Right renal cortex interstitium (tissue), 3 donors: ENCODE measurements around the gene GRIK4. TPM values are rescaled to one million over a fixed set of nuclear protein-coding genes. Genes with fewer than 3 reads are reported as not detected.

Source experiments
- DNase-seq, 3 donors: peaks; one replicate each; pipeline ENCODE4 v3.0.0-alpha.2; 2013; ENCODE audit warnings: low read depth in 3 of 3, low spot score in 2 of 3
- polyA plus RNA-seq, 3 donors: library from polyadenylated mRNA; unstranded; fragments of 120-200 nt; gene quantifications; one replicate each; pipeline ENCODE4 v1.2.1, GENCODE V29; 2013; ENCODE audit not compliant: insufficient read length in 3 of 3

The GRIK4 gene
- polyA plus RNA-seq, 3 donors, result 0.93 to 1.3 (median 1.1) TPM

- DNase-seq, result no peak
Measured at GRCh38 chr11:120626791-120627190, 115.2 kb downstream of the GRIK4 start.

GRCh38 chr11:120627327-120628163 lies 116.0 kb downstream of the GRIK4 start:
- DNase-seq, result no peak

- DNase-seq, result no peak
Measured at GRCh38 chr11:120629407-120630080, 118.0 kb downstream of the GRIK4 start.

- DNase-seq, result no peak
Measured at GRCh38 chr11:120630122-120630521, 118.6 kb downstream of the GRIK4 start.

DNA sequence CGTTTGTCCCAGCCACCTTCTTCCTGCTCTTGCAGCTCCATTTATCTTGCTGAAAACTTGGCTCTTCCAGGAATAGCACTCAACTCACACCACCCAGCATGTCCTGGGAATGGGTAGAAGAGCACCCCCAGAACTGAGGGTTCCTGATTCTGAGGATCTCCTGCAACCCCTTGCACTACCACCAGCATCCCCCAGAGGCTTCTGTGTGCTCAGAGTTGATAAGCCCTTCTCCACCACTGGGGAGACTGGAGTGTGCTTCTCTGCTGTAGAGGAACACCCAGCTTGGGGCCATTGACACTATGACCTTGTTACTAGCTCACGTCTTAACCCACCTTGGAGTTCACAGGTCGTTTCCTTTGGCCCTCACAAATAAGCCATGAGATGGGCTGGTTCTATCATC lies 121.0 kb downstream of the GRIK4 start:
- DNase-seq, result no peak

GRCh38 chr11:120633616-120634393 lies 122.3 kb downstream of the GRIK4 start:
- no peak for DNase-seq

GRCh38 chr11:120634706-120635105 lies 123.2 kb downstream of the GRIK4 start:
- no peak for DNase-seq

GRCh38 chr11:120635136-120635810 lies 123.7 kb downstream of the GRIK4 start:
- DNase-seq, result no peak

DNA sequence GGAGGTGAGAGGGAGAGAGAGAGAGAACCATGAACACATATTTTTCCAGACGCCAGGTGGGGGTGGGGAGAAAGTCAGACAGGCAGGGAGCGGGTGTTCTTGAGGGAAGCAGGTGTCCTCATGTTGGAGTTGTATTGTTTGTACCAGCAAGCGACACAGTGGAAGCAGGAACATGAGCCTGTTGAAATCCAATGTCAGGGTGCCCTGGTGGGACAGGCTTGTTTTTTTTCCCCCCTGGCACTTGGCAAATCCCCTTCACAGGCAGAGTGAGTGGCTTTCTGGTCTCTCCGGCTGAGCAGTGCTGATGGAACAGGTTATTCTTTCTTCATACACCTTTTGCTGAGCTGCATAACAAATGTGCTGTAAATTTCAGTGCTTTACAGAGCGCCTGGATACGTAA lies 125.6 kb downstream of the GRIK4 start:
- no peak for DNase-seq

DNA sequence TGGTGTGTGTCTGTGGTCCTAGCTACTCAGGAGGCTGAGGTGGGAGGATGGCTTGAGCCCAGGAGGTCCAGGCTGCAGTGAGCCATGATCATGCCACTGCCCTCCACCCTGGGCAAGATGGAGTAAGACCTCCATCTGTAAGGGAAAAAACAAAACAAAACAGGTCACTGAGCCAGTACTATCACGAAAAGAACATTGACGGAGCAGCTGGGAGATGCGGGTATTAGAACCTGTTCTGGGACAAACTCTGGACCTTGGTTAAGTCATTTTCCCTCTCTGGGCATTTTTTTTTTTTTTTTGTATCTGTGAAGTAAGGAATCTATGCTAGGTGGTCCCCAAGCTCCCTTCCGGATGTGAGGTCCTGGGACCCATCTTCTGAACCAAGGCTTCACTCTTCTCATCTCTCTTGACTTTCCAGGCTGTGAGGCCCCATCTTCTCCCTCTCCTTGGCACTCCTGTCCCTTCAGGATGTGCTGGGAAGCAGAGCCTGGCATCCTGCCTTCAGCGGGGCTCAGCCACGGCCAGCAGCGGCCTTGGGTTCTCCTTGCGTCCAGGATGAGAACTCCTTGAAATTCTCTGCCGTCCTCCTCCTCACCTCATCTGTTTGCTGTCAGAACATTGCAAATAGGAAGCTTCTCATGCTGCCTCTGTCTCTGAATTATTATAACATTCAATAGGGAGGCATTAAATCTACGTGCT lies 130.8 kb downstream of the GRIK4 start:
- DNase-seq, result no peak

- DNase-seq, result no peak
Measured at GRCh38 chr11:120643284-120643683, 131.7 kb downstream of the GRIK4 start.

GRCh38 chr11:120645639-120646038 lies 134.1 kb downstream of the GRIK4 start:
- peak in 2 of 3 donors; percentile 47 to 72 for DNase-seq

DNA sequence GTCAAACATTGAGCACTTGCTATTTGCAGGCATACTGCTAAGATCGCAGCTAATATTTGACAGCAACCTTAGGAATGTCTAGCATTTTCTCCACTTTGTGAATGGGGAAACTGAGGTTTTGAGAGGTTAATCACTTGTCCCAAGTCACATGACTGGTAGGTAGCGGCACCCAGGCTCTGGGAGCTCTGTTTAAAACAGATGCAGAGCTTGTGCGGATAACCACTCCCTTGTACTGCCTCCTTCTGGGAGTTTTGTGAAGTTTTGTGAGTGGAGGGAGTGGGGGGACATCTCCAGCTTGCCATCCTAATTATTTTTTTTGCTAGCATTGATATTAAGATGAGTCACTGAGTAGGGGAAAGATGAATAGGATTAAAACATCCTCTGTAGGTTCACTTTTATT lies 134.7 kb downstream of the GRIK4 start:
- DNase-seq, result no peak

GRCh38 chr11:120647681-120648080 lies 136.1 kb downstream of the GRIK4 start:
- no peak for DNase-seq

DNA sequence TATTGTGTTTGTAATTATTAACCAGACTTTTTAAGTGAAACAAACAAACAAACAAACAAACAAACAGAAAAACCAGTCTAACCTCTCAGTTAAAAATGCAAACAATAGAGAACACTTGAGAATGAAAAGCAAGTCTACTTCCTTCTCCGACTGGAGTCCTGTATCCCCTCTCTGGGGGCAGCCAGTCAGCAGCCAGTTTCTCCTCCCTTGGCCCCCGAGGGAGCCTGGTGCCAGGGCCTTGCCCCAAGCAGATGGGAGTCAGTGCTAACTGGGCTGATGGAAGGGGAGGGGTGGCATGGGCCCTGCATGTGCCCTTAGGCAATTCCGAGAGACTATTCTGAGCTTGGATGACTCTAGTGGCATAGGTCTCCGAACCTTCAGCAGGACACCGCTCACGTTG lies 137.2 kb downstream of the GRIK4 start:
- no peak for DNase-seq

DNA sequence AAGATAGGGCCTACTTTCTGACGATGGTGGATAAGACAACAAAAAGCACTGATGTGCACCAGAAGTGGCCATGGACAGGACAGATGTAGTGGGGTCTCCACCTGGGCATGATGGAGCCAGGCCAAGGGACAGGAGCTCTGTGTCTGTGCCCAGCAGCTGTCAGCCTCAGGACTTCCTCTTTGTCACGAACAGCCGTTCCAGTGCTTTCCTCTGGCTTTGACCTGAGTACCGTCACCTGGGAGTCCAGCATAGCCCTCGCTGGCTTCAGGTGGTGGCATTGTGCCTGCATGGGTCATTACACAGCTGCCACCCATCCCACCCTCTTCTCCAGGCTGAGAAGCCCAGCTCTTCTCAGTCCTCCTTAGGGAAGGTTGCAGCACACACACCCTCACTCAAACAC lies 137.8 kb downstream of the GRIK4 start:
- DNase-seq, result no peak

DNA sequence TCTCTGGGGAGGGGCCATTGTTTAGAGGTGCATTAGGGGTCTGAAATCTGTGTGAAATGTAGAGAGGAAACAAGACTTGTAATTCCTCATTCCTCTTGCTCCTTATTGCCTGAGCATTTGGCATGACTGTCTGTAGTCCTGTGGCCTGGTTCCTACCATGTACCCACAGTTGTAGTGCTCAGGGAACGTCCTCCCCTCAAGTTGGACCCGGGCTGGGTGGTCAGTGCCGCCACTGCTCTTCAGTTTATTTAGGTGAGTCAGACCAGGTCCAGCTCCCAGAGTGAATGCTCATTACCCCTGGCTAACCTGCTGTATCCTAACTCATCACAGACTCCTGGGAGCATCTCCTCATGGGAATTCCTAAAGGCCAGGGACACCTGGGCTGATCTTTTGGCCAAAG lies 139.8 kb downstream of the GRIK4 start:
- DNase-seq, result no peak

DNA sequence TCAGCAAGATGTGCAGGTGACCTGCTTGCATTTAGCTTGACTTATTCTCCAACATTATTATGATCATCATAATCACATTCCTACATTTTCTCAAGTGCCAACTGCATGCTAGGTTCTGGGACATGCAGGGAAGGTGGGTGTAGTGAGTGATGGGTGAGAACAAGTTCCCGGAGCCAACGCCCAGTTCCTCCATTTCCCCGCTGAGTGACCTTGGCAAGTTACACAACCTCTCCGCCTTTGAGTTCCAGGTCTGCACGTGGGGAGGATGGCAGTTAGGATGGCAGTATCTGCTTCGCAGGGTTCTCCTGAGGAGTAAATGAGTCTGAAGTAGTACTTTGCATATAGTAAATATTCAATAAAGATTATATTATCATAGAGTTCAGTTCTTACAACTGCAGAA lies 140.3 kb downstream of the GRIK4 start:
- DNase-seq, result no peak

GRCh38 chr11:120652705-120653335 lies 141.3 kb downstream of the GRIK4 start:
- DNase-seq, result no peak

DNA sequence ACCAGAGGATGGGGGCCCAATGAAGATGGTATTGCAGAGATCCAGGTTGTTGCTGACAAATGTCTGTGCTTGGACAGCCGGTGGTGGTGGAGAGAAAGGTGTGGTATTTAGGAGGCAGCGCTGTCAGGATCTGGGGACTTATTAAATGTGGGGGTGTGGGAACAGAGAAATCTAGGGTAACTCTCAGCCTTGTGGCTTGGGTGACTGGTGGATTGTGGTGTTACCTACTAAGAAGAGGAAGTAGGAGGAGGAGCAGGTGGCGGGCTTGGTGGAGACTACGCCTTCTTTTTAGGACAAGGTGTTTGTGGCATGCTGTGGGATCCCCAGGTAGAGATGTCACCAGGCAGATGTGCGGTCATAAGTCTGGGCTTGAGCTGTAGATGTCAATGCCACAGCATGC lies 144.0 kb downstream of the GRIK4 start:
- no peak for DNase-seq
